DND-41 (cell line): ENCODE measurements around the gene STOX2.

Experiments used
- CTCF ChIP-seq: IDR thresholded peaks from 2 replicates; pipeline ENCODE4 v1.5.1; 2012; ENCODE audit warnings: borderline replicate concordance, low read length, moderate library complexity, mild to moderate bottlenecking; ENCODE audit not compliant: poor library complexity, severe bottlenecking; ENCODE audit errors: extremely low read depth
- EZH2 ChIP-seq: IDR thresholded peaks from 3 replicates; pipeline ENCODE4 v1.6.1; 2012; ENCODE audit warnings: borderline replicate concordance, low read depth, mild to moderate bottlenecking, moderate library complexity, low read length, inconsistent platforms; ENCODE audit not compliant: severe bottlenecking

- TF ChIP-seq CTCF: no peak
- no peak for TF ChIP-seq EZH2
Observed at GRCh38 chr4:183905593-183906488, 734 bp downstream of the STOX2 start.
